ENCODE data around the gene HNRNPC.
"Not testable (repeated sequence)": the region's sequence is repeated elsewhere in the genome, so short reads cannot be mapped to it uniquely, and the experiment has no call there.

The HNRNPC gene

GRCh38 chr14:21185491-21185890, 83.8 kb downstream of the HNRNPC start:
- POLR2A ChIA-PET, result no interaction called here
- CTCF ChIA-PET, result interaction anchor here (0.6 kb wide), 1 partner anchor 716 kb away, joined by 3 read pairs; the partner anchor contains the start of gene PNP
- TF ChIP-seq HDGF (IDR thresholded peaks at IDR 0.05; ENCODE audit: borderline replicate concordance) (no peak), ELF4 (IDR thresholded peaks at IDR 0.05) (no peak), ZNF384 (IDR thresholded peaks at IDR 0.05) (peak; percentile 50; the same call in 1 of the 2 replicates), FOXA1 (IDR thresholded peaks at IDR 0.05) (no peak), FOXM1 (IDR thresholded peaks at IDR 0.05; ENCODE audit: borderline replicate concordance) (no peak), BHLHE40 (IDR thresholded peaks at IDR 0.05; ENCODE audit: borderline replicate concordance) (no peak), PKNOX1 (IDR thresholded peaks at IDR 0.05) (peak; percentile 13; the same call in 1 of the 2 replicates)
- DNase-seq (ENCODE audit: extremely low spot score), result no peak

GRCh38 chr14:21184254-21184653, 85.0 kb downstream of the HNRNPC start:
- TF ChIP-seq ZNF384 (IDR thresholded peaks at IDR 0.05), result no peak
- TF ChIP-seq FOXK2 (IDR thresholded peaks at IDR 0.05), result no peak
- no peak for TF ChIP-seq TARDBP (IDR thresholded peaks at IDR 0.05)
- no peak for TF ChIP-seq ARNT (IDR thresholded peaks at IDR 0.05)
- no peak for TF ChIP-seq PKNOX1 (IDR thresholded peaks at IDR 0.05)
- TF ChIP-seq NFRKB (IDR thresholded peaks at IDR 0.05), result no peak
- no peak for TF ChIP-seq HDGF (IDR thresholded peaks at IDR 0.05; ENCODE audit: borderline replicate concordance)
- no peak for TF ChIP-seq SP1 (IDR thresholded peaks at IDR 0.05)
- TF ChIP-seq CTBP1 (IDR thresholded peaks at IDR 0.05; ENCODE audit: borderline replicate concordance), result no peak
- no peak for TF ChIP-seq SUZ12 (IDR thresholded peaks at IDR 0.05)
- TF ChIP-seq FOXM1 (IDR thresholded peaks at IDR 0.05; ENCODE audit: borderline replicate concordance), result no peak
- TF ChIP-seq ELF4 (IDR thresholded peaks at IDR 0.05), result no peak
- no peak for TF ChIP-seq L3MBTL2 (conservative IDR thresholded peaks at IDR 0.05)
- TF ChIP-seq BHLHE40 (IDR thresholded peaks at IDR 0.05; ENCODE audit: borderline replicate concordance), result no peak
- no peak for TF ChIP-seq LEF1 (IDR thresholded peaks at IDR 0.05; ENCODE audit: borderline replicate concordance)
- no peak for TF ChIP-seq FOXA1 (IDR thresholded peaks at IDR 0.05)
- ChIA-PET POLR2A (no interaction called here), CTCF (no interaction called here)
- DNase-seq (ENCODE audit: extremely low spot score), result no peak

- no peak for DNase-seq (ENCODE audit: extremely low spot score)
- ChIA-PET CTCF (no interaction called here), POLR2A (no interaction called here)
- TF ChIP-seq SUZ12 (IDR thresholded peaks at IDR 0.05) (no peak), TARDBP (IDR thresholded peaks at IDR 0.05) (no peak), HDGF (IDR thresholded peaks at IDR 0.05; ENCODE audit: borderline replicate concordance) (no peak), L3MBTL2 (conservative IDR thresholded peaks at IDR 0.05) (no peak), SP1 (IDR thresholded peaks at IDR 0.05) (no peak), ZNF384 (IDR thresholded peaks at IDR 0.05) (no peak), LEF1 (IDR thresholded peaks at IDR 0.05; ENCODE audit: borderline replicate concordance) (no peak)
Measured at GRCh38 chr14:21182166-21182565, 87.1 kb downstream of the HNRNPC start.

- ChIA-PET CTCF (no interaction called here), POLR2A (no interaction called here)
- TF ChIP-seq ARNT (IDR thresholded peaks at IDR 0.05) (no peak), ELF4 (IDR thresholded peaks at IDR 0.05) (no peak), NFRKB (IDR thresholded peaks at IDR 0.05) (no peak), TARDBP (IDR thresholded peaks at IDR 0.05) (no peak), PKNOX1 (IDR thresholded peaks at IDR 0.05) (no peak), SP1 (IDR thresholded peaks at IDR 0.05) (no peak), FOXM1 (IDR thresholded peaks at IDR 0.05; ENCODE audit: borderline replicate concordance) (no peak), FOXA1 (IDR thresholded peaks at IDR 0.05) (no peak), CTBP1 (IDR thresholded peaks at IDR 0.05; ENCODE audit: borderline replicate concordance) (no peak), ZNF384 (IDR thresholded peaks at IDR 0.05) (no peak), LEF1 (IDR thresholded peaks at IDR 0.05; ENCODE audit: borderline replicate concordance) (no peak), FOXK2 (IDR thresholded peaks at IDR 0.05) (no peak), BHLHE40 (IDR thresholded peaks at IDR 0.05; ENCODE audit: borderline replicate concordance) (no peak), SUZ12 (IDR thresholded peaks at IDR 0.05) (no peak), L3MBTL2 (conservative IDR thresholded peaks at IDR 0.05) (no peak), HDGF (IDR thresholded peaks at IDR 0.05; ENCODE audit: borderline replicate concordance) (no peak)
- no peak for DNase-seq (ENCODE audit: extremely low spot score)
Measured at GRCh38 chr14:21171128-21171527, 98.1 kb downstream of the HNRNPC start.

- no peak for DNase-seq (ENCODE audit: extremely low spot score)
- POLR2A ChIA-PET, result no interaction called here
- TF ChIP-seq FOXM1 (IDR thresholded peaks at IDR 0.05; ENCODE audit: borderline replicate concordance), result no peak
- TF ChIP-seq NFRKB (IDR thresholded peaks at IDR 0.05), result no peak
- no peak for TF ChIP-seq SP1 (IDR thresholded peaks at IDR 0.05)
- TF ChIP-seq ELF4 (IDR thresholded peaks at IDR 0.05), result no peak
- no peak for TF ChIP-seq TARDBP (IDR thresholded peaks at IDR 0.05)
- no peak for TF ChIP-seq ZNF384 (IDR thresholded peaks at IDR 0.05)
- TF ChIP-seq BHLHE40 (IDR thresholded peaks at IDR 0.05; ENCODE audit: borderline replicate concordance), result no peak
- no peak for TF ChIP-seq PKNOX1 (IDR thresholded peaks at IDR 0.05)
- TF ChIP-seq FOXA1 (IDR thresholded peaks at IDR 0.05), result no peak
- no peak for TF ChIP-seq HDGF (IDR thresholded peaks at IDR 0.05; ENCODE audit: borderline replicate concordance)
- no peak for TF ChIP-seq CTBP1 (IDR thresholded peaks at IDR 0.05; ENCODE audit: borderline replicate concordance)
- TF ChIP-seq ARNT (IDR thresholded peaks at IDR 0.05), result no peak
- TF ChIP-seq SUZ12 (IDR thresholded peaks at IDR 0.05), result no peak
- CTCF ChIA-PET, result no interaction called here
Measured at GRCh38 chr14:21169573-21169972, 99.7 kb downstream of the HNRNPC start.

GRCh38 chr14:21168055-21168454, 101.2 kb downstream of the HNRNPC start:
- POLR2A ChIA-PET, result no interaction called here
- no peak for DNase-seq (ENCODE audit: extremely low spot score)
- CTCF ChIA-PET, result no interaction called here
- TF ChIP-seq NFRKB (IDR thresholded peaks at IDR 0.05), result no peak
- TF ChIP-seq TARDBP (IDR thresholded peaks at IDR 0.05), result no peak
- no peak for TF ChIP-seq L3MBTL2 (conservative IDR thresholded peaks at IDR 0.05)
- no peak for TF ChIP-seq SP1 (IDR thresholded peaks at IDR 0.05)
- no peak for TF ChIP-seq ZNF384 (IDR thresholded peaks at IDR 0.05)
- no peak for TF ChIP-seq FOXK2 (IDR thresholded peaks at IDR 0.05)
- TF ChIP-seq SUZ12 (IDR thresholded peaks at IDR 0.05), result no peak
- TF ChIP-seq FOXM1 (IDR thresholded peaks at IDR 0.05; ENCODE audit: borderline replicate concordance), result no peak
- no peak for TF ChIP-seq HDGF (IDR thresholded peaks at IDR 0.05; ENCODE audit: borderline replicate concordance)
- TF ChIP-seq ELF4 (IDR thresholded peaks at IDR 0.05), result no peak
- TF ChIP-seq LEF1 (IDR thresholded peaks at IDR 0.05; ENCODE audit: borderline replicate concordance), result no peak
- TF ChIP-seq CTBP1 (IDR thresholded peaks at IDR 0.05; ENCODE audit: borderline replicate concordance), result no peak
- TF ChIP-seq PKNOX1 (IDR thresholded peaks at IDR 0.05), result no peak
- TF ChIP-seq FOXA1 (IDR thresholded peaks at IDR 0.05), result no peak
- no peak for TF ChIP-seq ARNT (IDR thresholded peaks at IDR 0.05)
- TF ChIP-seq BHLHE40 (IDR thresholded peaks at IDR 0.05; ENCODE audit: borderline replicate concordance), result no peak

- CTCF ChIA-PET, result not testable (repeated sequence)
Measured at GRCh38 chr14:21165670-21166069, 103.6 kb downstream of the HNRNPC start.

GRCh38 chr14:21165002-21165605, 104.1 kb downstream of the HNRNPC start:
- POLR2A ChIA-PET; CTCF ChIA-PET; DNase-seq (ENCODE audit: extremely low spot score): not testable (repeated sequence)

More at GRCh38 chr14:21165670-21166069, 103.6 kb downstream of the HNRNPC start:
- POLR2A ChIA-PET; DNase-seq (ENCODE audit: extremely low spot score): not testable (repeated sequence)
